Measurements from ENCODE around the gene LSP1.

The LSP1 gene

DNA sequence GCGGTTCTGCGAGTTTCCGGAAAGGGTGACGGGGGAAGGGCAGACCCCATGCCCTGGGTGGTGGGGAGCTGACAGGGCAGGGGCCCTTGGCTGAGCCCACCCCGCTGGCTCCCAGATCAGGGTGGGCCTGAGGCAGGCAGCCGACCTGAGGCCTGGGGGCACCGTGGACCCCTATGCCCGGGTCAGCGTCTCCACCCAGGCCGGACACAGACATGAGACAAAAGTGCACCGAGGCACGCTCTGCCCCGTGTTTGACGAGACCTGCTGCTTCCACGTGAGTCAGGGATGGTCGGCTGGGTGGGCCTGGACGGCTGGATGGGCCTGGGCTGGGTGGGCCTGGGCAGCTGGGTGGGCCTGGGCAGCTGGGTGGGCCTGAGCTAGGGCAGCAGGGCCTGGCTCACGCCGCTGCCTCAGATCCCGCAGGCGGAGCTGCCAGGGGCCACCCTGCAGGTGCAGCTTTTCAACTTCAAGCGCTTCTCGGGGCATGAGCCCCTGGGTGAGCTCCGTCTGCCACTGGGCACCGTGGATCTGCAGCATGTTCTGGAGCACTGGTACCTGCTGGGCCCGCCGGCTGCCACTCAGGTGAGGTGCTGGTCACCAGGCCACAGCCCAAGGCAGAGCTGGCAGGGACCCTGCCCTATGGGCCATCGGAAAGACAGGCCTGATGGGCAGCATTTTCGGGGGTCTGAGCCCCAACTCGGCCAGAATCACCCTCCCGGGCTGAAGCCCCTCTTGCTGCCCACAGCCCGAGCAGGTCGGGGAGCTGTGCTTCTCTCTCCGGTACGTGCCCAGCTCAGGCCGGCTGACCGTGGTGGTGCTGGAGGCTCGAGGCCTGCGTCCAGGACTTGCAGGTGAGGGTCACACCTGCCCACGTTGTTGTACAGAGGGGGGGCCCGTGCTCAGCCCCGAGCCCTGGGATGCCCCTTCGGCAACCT lies 16.6 kb upstream of the LSP1 start:
- no peak for DNase-seq (ENCODE audit: low read depth in 2 of 2)

- peak; percentile 55 to 73 for DNase-seq (ENCODE audit: low read depth in 2 of 2)
Measured at GRCh38 chr11:1837171-1838076, 15.5 kb upstream of the LSP1 start.

- no peak for DNase-seq (ENCODE audit: low read depth in 2 of 2)
Measured at GRCh38 chr11:1838077-1838425, 14.8 kb upstream of the LSP1 start.

GRCh38 chr11:1838426-1839144 lies 14.3 kb upstream of the LSP1 start, which contains the start of gene TNNI2:
Gene TNNI2, plus strand, starts transcription at chr11:1838981. Its CDS starts 716 bp downstream, at chr11:1839697.
- DNase-seq (ENCODE audit: low read depth in 2 of 2): no peak

- no peak for DNase-seq (ENCODE audit: low read depth in 2 of 2)
Measured at GRCh38 chr11:1839204-1839923, 13.5 kb upstream of the LSP1 start.

DNA sequence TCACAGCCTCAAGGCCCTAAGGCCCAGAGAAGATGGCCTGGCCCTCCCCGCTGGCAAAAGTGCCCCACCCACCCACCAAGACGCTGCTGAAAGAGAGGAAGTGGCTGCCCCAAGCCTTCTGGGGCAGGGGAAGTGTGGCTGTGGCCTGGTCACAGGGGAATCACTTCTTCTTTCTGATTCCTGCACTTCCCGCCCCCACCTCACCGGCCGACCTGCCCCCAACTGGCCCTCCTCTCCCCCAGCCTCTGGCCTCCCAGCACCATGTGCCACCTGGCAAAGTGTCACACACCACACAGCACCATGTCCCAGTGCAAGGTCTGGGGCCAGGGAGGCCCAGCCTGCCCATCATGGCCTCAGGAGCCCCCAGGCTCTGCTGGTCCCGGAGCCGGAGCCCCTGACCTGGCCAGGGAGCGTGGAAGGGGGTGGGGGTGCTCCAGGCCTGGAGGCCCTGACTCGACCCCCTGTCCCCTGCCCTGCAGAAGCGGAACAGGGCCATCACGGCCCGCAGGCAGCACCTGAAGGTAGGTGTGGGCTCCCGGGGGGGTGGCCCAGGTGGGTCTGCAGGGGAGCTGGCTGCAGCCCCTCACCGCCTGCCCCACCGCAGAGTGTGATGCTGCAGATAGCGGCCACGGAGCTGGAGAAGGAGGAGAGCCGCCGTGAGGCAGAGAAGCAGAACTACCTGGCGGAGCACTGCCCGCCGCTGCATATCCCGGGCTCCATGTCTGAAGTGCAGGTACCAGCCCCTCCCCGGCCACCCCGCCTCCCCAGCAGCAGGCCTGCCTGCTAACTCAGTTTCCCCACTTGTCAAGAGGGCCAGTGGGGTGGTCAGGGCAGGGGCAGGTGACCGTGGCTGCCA lies 12.7 kb upstream of the LSP1 start:
- DNase-seq (ENCODE audit: low read depth in 2 of 2): no peak

DNA sequence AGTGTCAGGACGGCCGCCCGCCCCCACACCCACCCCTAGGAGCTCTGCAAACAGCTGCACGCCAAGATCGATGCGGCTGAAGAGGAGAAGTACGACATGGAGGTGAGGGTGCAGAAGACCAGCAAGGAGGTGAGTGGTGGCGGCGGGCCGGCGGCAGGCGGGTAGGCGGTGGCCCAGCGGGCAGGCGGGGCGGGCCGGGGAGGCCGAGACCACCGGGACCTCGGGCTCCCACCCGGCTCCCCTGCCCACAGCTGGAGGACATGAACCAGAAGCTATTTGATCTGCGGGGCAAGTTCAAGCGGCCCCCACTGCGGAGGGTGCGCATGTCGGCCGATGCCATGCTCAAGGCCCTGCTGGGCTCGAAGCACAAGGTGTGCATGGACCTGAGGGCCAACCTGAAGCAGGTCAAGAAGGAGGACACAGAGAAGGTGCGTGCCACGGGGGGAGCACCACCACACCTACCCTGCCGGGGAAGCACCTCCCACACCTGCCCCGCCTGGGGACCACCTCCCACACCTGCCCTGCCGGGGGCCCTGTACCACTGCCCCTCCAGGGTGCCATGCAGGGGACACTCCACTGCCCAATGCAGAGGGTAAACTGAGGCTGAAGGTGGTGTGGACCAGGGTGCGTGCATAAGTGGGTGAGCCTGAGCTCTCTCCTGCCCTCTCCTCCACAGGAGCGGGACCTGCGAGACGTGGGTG lies 12.0 kb upstream of the LSP1 start:
- no peak for DNase-seq (ENCODE audit: low read depth in 2 of 2)

DNA sequence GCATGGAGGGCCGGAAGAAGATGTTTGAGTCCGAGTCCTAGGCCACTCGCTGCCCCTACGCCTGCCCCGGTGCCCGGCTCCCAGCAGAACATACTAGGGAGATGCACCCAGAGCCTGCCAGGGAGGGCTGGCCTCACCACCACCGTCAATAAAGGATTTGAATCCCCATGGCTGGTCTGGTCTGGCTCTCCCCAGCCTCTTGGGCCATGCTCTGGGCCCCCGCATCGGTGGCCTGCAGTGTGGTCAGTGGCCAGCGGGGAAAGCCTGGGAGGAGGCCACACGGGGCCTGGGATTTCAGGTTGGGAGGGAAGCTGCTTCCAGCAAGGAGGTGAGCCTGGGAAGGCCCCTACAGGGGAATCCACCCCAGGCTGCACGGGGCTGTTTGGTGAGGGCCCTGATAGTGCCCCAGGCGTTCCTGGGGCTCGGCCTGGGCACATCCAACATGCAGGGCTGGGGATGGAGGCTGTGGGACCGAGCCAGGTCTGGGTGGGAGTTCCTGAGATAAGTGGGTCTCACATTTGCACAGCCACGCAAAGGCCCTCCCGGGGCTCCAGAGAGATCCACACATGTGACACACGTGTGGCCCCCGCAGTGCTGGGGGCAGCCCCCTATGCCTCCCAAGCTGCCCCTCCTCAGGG lies 11.3 kb upstream of the LSP1 start:
- no peak for DNase-seq (ENCODE audit: low read depth in 2 of 2)

GRCh38 chr11:1842149-1843097 lies 10.5 kb upstream of the LSP1 start:
- no peak for DNase-seq (ENCODE audit: low read depth in 2 of 2)

GRCh38 chr11:1843098-1843473 lies 9.8 kb upstream of the LSP1 start:
- no peak for DNase-seq (ENCODE audit: low read depth in 2 of 2)

GRCh38 chr11:1843796-1844195 lies 9.1 kb upstream of the LSP1 start:
- DNase-seq (ENCODE audit: low read depth in 2 of 2): no peak

DNA sequence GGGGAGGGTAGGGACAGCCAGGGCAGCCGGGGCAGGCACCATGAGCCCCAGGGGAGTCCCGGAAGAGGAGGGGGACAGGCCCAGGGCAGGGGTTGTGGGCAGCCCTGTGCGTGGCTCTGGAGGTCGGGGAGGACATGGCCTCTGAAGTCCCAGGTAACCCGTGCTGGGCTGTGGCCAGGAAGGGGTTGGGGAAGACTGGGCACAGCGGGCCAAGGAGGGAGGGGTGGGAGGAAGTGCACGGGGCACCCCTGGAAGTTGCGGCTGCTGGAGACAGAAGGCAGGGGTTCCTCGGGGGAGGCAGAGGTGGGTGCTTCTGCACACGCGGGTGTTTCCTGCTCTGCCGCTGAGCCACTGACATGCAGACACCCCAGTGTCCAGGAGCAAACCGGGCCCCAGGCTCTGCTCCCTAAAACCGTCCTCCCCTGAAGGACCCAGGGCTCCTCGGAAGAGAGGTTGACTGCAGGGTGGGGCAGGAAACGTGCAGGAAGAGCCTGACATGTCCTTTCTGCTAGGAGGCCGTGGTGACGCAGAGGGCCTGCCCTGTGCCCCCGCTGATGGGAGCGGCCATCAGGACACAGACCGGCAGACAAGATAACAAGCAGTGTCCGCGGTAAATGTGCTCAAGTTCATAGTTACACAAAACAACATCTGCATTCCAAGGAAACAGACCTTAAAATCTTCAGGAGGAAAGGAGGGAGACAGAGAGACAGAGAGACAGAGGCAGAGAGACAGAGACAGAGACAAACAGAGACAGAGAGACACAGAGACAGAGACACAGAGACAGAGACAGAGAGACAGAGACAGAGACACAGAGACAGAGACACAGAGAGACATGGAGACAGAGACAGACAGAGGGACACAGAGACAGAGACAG lies 8.4 kb upstream of the LSP1 start:
- no peak for DNase-seq (ENCODE audit: low read depth in 2 of 2)

- no peak for DNase-seq (ENCODE audit: low read depth in 2 of 2)
Measured at GRCh38 chr11:1845095-1845429, 7.8 kb upstream of the LSP1 start.

DNA sequence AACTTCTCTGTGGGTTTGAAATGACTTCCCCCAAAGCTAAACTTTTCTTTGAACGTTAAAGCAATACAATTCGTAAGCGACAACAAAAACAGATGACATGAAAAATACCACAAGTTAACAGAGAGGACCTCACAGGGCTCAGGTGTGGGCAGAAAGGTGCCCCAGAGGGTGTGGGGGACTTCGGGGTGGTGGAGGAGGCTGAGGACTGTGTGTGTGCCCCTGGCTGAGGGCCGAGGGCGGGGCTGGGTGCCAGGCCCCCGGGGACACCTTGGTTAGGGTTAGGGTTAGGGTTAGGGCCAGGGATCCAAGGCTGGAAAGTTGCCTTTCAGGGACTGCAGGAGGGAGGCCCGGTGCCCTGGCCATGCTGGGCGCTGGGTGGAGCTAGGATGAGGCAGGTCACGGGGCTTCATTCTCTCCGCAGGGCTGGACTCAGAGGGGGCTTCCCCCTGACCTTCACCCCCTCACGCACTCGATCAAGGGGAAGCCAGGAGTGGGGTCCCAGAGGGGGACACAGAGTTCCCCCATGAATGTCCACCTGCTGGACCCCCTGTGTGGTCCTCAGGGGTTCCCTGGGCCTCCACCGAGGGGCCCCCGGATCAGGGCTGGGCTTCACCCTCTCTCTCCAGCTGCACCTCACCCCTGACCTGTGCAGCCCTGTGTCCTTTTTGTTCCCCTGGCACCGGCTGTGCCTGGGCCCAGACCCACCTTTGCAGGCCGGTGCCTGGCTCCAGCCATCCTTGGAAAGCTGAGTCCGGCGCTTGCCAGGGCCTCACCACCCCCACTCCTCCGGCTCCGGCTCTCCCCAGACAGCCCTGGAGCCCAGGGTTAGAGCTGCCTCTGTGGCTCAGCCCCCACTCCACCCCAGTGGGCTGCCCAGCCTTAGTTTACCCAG lies 7.1 kb upstream of the LSP1 start:
- DNase-seq (ENCODE audit: low read depth in 2 of 2): no peak

DNA sequence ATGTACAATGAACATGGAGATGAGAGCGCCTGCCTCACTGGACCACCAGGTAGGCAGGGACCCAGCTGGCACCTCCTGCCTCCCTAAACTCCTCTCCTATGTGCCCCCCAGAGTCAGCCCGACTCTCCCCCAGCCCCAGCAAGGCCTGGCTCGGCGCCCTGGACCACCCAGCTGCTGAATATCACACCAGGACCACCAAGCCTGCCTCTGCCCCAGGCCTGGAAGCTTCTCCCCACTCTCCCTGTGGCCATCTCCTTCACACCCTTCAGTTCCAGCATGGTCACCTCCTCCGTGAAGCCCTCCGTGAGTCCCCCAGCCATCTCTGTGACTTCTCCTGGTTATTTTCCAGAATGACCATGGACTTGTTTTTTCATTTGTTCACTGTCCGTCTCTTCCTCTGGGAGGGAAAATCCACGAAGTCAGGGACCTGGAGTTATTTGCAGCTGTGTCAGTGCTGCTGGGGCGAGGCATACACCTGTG lies 6.4 kb upstream of the LSP1 start:
- no peak for DNase-seq (ENCODE audit: low read depth in 2 of 2)

All from stimulated activated CD8-positive, alpha-beta memory T cell treated with anti-CD3 and anti-CD28 coated beads, Interleukin-7, amount 100 ng/mL, for 4 hours (primary cell).